IMR-90 (cell line): Measurements from ENCODE around the gene VWCE.

Source experiments
- CTCF ChIP-seq: conservative IDR thresholded peaks from 2 replicates; pipeline ENCODE4 v1.5.1; 2012; ENCODE audit warnings: mild to moderate bottlenecking, low read depth, low read length, improper control_type of control experiment
- SMC3 ChIP-seq: fragments of 150-350 bp; IDR thresholded peaks from 2 replicates; pipeline ENCODE4 v1.6.1; 2016; ENCODE audit warnings: low read depth, mild to moderate bottlenecking, antibody characterized with exemption, low read length, moderate library complexity

- TF ChIP-seq CTCF = no peak
- TF ChIP-seq SMC3 = no peak
Measured at GRCh38 chr11:61343792-61344745, 49.0 kb upstream of the VWCE start.
